GM21515 (cell line): Measurements from ENCODE around the gene PSAT1.
"Not testable (repeated sequence)": the region's sequence is repeated elsewhere in the genome, so short reads cannot be mapped to it uniquely, and the experiment has no call there.

Experiments used
- ATAC-seq: cut with Tn5 transposase; IDR thresholded peaks from one replicate; pipeline ENCODE4 v1.9.1; 2021; ENCODE audit not compliant: unreplicated experiment

The PSAT1 gene

DNA sequence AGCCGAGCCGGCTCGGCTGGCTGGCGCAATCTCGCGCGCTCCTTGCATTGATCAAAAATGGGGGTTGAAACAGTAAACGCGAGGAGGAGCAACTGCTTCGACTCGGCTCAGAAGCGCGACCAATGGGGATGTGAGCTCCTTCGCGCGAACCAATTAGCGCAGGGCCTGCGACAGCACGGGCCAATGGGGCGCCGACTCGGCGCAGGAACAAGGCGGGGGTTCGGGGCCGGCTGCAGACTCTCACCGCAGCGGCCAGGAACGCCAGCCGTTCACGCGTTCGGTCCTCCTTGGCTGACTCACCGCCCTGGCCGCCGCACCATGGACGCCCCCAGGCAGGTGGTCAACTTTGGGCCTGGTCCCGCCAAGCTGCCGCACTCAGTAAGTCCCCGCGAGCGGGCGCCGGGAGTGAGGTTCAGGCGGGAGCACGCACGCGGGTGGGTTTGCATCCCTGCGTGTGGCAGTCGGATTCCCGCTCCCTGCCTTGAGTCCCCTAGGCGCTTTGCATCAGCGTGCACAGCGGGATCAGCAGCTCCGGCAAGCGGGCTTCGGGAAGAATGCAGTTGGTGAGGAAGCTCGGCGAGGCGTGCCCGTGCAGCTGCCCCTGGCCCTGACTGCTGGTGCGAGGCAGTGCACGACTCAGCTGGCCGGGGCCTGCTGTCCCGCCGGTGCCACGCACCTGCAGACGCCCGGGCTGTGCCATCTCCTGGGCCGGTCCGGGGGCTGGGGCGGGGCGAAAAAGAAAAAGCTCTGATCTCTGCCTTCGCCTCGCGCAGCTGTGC, at the start of gene PSAT1:
Gene PSAT1 (plus strand): TSS at position 233 of the 779 bp plus-strand sequence. CDS start 86 bp downstream, at position 319.
- ATAC-seq, result peak; percentile 99

- no peak for ATAC-seq
These were observed 48.3 kb upstream of the PSAT1 start for GRCh38 chr9:78248635-78249034.

DNA sequence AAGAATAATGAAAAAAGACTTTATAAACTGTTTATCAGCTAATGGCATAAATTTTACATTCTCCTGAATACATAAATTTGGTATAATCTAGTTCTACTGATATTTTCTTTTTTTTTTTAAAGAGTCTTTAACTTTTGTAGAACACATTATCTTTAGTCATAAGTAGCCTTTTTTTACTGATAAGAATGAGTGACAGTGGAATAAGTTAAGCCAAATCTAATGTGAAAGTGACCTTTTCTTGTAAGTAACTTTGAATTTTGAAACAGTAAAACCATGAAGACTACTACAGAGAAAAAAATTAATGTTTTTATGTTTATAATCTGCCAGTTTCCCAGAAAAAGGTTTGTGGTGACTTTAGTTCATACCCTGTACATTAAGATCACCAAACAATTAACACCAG, 47.4 kb upstream of the PSAT1 start:
- no peak for ATAC-seq

DNA sequence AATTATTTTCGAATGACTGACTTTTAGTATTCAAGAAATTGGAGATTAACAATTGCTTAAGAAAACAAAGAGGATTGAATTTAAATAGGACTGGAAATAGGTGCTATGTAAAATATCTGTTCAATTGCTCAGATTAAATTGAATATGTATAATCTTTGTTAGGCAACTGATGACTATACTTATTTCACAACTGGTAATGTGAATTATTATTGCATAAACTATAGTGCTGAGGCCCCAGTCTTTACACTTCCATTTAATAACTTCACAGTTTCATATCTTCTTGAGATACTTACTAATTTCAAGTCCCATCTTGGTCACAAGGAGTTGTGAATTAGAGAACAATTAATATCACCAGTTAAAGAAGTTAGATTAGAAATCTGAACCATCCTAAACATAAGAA, 44.3 kb upstream of the PSAT1 start:
- ATAC-seq, result no peak

- ATAC-seq, result no peak
These were observed 43.6 kb upstream of the PSAT1 start for GRCh38 chr9:78253285-78253684.

DNA sequence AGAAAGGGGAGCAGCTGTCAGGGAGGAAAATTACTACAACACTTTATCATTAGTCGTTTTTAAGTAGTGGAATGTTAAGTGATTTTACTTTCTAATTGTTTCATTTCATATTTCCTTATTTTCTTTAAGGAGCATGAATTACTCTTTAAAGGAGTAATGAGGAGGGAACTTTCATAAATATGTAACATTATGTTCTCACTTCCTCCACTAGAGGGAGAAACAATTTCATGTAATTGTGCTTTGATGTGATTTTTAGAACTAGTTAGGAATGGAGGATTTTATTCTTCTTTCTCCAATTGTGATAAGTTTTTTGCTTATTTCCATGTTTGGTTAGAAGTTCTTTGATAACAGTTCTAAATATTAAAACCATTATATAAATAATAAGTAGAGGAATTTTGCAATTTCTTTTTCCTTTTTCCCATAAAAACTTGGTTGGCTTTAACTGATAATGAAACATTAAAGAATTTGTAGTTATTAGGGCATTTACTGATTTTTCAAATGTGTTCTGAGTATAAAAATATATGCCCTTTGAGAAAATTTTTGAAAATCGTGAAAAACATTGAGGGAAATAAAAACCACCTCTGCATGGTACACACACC, 35.4 kb upstream of the PSAT1 start:
- peak; percentile 65 for ATAC-seq

GRCh38 chr9:78262655-78263054, 34.3 kb upstream of the PSAT1 start:
- no peak for ATAC-seq

DNA sequence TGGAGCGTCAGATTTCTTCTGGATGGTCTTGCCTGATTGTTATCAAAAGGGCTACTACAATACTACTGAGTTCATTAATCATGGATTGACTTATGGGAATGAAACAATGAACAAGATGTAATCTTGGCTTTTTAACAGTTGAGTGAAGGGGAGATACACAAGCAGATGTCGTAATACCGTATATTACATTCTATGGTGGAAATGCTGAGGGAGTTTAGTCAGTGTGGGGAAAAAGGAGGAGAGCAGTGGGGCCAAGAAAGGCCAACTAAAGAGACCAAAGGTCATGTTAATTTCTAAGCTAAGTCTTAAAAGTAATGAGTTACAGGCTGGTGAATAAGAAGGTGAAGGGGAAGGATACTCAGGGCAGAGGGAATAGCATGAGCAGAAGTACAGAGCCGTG, 29.0 kb upstream of the PSAT1 start:
- ATAC-seq, result no peak

GRCh38 chr9:78269784-78270183, 27.1 kb upstream of the PSAT1 start:
- no peak for ATAC-seq

- ATAC-seq, result no peak
These were observed 24.6 kb upstream of the PSAT1 start for GRCh38 chr9:78272307-78272706.

GRCh38 chr9:78273761-78274160, 23.2 kb upstream of the PSAT1 start:
- no peak for ATAC-seq

- no peak for ATAC-seq
These were observed 18.6 kb upstream of the PSAT1 start for GRCh38 chr9:78278177-78278777.

DNA sequence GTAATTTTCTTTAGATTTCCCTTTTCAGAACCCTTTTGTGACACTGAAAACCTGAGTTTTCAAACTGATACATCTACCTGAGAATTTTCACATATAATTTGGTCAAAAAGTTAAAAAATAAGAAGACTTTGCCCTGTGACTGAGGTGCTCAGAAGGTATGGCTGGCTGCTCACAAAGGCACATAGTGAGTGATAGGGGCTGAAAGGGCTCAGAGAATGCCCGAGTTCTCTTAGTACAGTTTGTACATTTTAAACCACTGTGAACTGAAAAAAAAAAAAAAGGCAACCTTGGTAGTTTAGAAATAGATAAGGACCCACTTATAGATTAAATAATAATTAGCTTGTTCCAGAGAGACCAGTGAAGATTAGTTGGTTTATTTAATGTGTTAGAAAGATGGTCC, 18.1 kb upstream of the PSAT1 start:
- ATAC-seq, result no peak

- no peak for ATAC-seq
These were observed 15.8 kb upstream of the PSAT1 start for GRCh38 chr9:78280982-78281668.

GRCh38 chr9:78284181-78284580, 12.7 kb upstream of the PSAT1 start:
- ATAC-seq, result not testable (repeated sequence)

GRCh38 chr9:78286125-78286524, 10.8 kb upstream of the PSAT1 start:
- ATAC-seq, result no peak

DNA sequence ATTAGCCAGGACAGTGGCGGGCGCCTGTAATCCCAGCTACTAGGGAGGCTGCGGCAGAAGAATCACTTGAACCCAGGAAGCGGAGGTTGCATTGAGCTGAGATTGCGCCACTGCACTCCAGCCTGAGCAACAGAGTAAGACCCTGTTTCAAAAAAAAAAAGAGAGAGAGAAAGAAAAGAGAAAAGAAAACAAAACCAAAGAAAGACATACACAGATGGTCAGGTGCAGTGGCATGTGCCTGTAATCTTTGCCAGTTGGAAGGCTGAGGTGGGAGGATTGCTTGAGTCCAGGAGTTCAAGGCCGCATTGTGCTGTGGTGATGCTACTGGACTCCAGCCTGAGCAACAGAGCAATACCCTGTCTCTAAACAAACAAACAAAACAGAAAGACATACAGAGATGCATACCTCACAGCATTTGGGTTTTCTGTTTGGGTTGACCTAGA, 10.0 kb upstream of the PSAT1 start:
- no peak for ATAC-seq

- no peak for ATAC-seq
These were observed 8.6 kb upstream of the PSAT1 start for GRCh38 chr9:78288214-78288892.

GRCh38 chr9:78289474-78289873, 7.5 kb upstream of the PSAT1 start:
- ATAC-seq, result no peak

DNA sequence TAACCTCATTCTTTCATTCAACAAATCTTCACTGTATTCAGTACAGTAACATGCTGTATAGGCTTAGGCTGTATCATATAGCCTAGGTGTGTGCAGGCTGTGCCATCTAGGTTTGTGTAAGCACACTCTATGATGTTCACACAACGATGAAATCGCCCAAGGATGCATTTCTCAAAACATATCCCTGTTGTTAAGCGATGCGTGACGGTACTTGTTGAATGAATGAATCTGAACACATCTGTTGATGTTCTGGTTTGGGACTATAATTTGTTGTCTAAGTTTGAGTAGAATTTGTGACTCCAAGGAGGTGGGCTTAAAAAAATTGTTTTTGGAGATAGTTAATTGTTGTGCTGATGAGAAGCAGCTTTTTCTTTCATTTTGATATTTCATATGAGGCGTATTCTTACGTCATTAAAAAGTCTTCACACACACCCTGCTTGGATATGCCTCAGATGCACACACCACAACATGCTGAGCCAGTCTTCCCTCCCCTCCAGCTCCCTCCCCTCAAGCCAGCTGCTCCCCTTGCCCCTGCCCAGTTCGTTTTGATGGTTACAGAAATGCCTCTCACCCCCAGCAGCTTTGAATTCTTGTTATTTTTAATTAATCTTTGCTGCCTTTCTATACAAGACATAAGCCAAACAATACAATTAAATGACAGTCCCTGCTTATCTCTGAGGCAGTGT, 5.5 kb upstream of the PSAT1 start:
- no peak for ATAC-seq
